HG03108 (cell line): Measurements from ENCODE around the gene LRCH1.

Source experiments
- ATAC-seq: cut with Tn5 transposase; IDR thresholded peaks from one replicate; pipeline ENCODE4 v1.9.1; 2021; ENCODE audit warnings: moderate library complexity; ENCODE audit not compliant: unreplicated experiment

The LRCH1 gene

GRCh38 chr13:46587807-46588418 is 34.9 kb downstream of the LRCH1 start:
- peak; percentile 55 for ATAC-seq

DNA sequence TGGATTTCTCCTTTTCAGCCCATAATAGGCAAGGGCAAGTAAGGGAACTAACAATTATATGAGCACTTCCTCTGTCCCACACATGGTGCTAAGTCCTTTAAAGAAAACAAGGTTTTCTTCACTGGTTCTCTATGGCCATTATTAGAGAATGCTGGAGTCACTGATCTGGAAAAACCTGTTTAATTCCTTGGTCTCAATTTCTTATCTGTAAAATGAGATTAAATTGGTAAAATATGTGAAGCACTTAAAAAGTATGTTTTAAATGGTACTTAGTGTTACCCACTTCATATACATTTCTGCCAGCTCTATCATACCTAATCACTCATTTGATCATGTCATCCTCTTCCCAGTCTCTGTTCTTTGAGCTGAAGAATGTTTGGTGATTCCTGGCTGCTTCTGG is 39.4 kb downstream of the LRCH1 start:
- ATAC-seq: no peak

GRCh38 chr13:46593398-46593797 is 40.4 kb downstream of the LRCH1 start:
- ATAC-seq: peak; percentile 46

GRCh38 chr13:46594374-46595078 is 41.6 kb downstream of the LRCH1 start:
- ATAC-seq: no peak

- peak; percentile 41 for ATAC-seq
Observed at GRCh38 chr13:46595136-46595884, 42.3 kb downstream of the LRCH1 start.

DNA sequence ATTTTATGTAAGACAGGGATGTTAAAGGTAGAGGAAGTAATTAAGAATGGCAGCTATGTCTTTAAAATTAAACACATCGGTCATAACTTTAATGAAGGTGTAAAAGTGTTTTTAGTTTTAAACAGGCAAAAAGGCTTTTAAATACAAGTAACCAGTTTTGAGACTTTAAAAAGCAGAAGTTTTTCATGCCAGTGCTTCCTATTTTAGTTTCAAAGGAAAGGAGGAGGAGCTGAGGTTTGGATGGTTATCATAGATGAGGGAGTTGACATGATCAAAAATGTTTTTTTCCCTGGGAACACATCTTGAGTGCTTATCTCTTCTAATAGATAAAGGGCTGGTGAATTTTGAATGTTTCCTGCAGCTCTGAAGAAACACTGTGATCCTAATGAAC is 42.9 kb downstream of the LRCH1 start:
- no peak for ATAC-seq

DNA sequence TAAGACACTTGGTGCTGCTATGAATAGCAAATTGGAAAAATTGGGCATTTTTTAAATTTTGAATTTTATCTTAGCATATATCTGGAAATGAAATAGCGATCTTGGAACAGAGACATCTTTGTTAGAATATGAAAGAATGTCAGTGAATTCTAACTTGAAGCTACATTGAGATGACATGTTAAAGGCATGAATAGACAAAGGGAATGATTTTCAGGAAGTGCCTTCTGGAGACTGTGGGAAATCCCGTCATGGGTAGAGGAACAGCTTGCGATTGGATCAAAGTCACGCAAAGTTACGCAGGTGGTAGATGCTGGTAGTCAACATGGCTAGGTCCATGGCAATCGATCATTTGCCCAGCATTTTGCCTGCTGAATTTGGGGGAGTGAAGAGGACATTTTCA is 43.5 kb downstream of the LRCH1 start:
- ATAC-seq: no peak

DNA sequence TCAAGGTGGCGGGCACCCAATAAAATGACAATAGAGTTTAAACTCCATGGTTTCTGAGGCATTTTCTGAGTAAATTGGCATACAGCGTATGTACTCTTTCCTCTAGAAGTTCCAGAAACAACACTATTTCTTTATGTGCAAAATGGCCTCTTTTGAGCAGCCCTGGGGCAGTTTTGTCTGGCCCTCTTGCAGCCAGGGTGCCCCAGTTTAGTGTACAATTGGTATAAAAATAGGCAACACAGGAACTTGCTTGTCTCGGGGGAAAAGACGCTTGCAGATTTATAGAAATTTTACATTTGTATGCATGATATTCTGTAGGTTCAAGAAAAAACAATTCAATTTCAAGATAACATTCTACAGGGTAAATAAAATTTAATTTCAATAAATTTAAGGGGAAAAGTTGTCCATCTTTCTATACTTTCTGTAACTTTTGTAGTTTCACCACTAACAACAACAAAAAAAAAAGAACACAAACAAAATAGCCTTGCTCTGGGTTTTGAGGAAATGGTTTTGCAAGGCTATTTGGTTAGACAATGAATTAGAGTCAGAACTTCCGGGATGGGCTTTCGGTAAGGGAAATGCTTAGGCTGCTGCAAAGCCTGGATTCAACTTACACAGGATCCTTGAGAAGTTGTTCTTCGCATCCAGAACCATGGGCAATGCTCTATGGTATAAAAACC is 45.3 kb downstream of the LRCH1 start:
- peak; percentile 42 for ATAC-seq

DNA sequence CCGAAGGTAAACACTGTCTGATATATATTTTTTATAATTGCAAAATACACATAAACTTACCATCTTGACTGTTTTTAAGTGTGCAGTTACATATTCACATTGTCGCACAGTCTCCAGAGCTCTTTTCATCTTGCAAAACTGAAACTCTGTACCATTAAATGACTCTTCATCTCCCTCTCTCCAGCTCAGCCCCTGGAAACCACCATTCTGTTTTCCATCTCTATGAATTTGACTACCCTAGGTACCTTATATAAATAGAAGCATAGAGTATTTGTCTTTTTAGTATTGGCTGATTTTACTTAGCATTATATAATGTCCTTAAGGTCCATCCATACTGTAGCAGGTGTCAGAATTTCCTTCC is 45.8 kb downstream of the LRCH1 start:
- peak; percentile 23 for ATAC-seq

DNA sequence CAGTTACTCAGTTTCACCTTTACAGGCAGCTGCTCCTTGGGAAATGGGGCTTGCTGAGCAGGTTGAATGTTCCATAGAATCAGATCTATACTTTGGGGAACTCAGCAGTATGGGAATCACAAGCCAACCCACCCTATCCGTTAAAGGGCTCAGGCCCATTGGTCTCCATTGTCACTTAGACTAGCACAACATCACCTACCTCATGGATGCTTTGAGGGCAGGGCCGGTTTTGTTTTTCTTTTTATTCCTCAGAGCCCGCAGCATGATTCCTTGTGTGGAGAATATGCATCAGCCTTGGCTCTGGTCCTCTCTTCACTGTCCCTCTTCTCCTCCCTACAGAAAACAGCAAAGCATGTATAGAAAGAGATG is 48.0 kb downstream of the LRCH1 start:
- ATAC-seq: no peak

- ATAC-seq: no peak
Observed at GRCh38 chr13:46602531-46602930, 49.6 kb downstream of the LRCH1 start.

- ATAC-seq: no peak
Observed at GRCh38 chr13:46603165-46603603, 50.2 kb downstream of the LRCH1 start.

DNA sequence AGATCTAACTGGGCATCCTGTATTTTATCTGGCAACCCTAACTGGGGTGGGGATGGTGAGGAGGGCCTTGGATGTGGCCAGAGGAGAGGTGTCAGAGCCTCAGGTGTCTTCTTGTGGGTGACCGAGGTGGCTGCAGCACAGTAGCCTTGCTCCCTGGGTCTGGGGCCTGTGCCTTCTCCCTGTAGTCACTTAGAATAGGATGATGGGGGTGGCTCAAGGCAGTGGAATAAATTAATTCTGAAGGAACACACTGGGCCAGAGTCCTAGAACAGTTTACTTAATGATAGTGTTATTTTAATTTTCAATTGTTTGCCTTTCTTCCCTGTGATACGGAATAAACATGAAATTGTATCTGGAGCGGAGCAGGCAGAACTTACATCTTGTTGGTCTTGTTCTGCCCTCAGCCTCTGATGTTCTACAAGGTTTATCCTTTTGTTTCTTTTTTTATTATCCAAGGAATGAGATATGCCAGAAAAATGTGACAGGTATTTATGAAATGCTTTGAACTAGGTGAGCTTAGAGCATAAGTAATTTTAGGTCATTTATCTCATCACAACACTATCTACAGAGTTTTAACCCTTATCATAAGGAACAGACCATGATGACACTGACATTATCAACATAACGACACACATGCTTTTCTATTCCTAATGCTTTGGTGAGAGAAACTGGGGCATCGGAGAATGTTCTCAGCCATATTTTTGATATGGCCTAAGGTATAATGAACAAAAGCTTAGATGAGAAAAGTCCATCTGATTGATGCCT is 51.4 kb downstream of the LRCH1 start:
- ATAC-seq: no peak

GRCh38 chr13:46605076-46605824 is 52.3 kb downstream of the LRCH1 start:
- ATAC-seq: no peak

GRCh38 chr13:46605825-46606554 is 53.0 kb downstream of the LRCH1 start:
- ATAC-seq: peak; percentile 47

- no peak for ATAC-seq
Observed at GRCh38 chr13:46606970-46607369, 54.0 kb downstream of the LRCH1 start.

- ATAC-seq: no peak
Observed at GRCh38 chr13:46607768-46608564, 55.0 kb downstream of the LRCH1 start.

- ATAC-seq: no peak
Observed at GRCh38 chr13:46609052-46609451, 56.1 kb downstream of the LRCH1 start.

DNA sequence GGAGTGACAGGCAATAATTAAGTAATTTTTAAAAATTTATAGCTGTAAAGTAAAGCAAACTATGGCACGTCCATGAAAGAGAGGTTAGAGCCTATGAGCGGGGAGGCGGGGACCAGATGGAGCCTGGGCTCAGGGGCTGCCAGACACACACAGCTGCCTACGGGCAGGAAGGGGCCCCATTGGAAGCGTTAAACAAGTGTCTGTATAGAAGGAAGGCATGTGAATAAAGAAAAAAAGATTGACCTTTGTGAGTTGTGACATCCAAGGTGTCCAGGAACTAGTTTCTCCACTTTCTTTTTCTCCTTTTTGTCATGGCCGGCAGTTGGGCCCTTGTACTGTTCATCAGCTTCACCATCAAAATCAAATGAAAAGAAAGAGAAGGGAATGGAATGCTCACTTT is 56.8 kb downstream of the LRCH1 start:
- ATAC-seq: no peak
